WTC11 (cell line): Measurements from ENCODE around the gene STAB2.

Experiments used
- ATF1 ChIP-seq: sonication (generic); formaldehyde crosslinking; IDR thresholded peaks from 2 replicates; pipeline ENCODE4 v1.8.1; 2023; ENCODE audit warnings: mild to moderate bottlenecking, moderate library complexity, missing genetic modification reagents
- CREM ChIP-seq: sonication (generic); formaldehyde crosslinking; IDR thresholded peaks from 2 replicates; pipeline ENCODE4 v1.8.1; 2022; ENCODE audit warnings: mild to moderate bottlenecking, missing genetic modification reagents, moderate library complexity
- JAZF1 ChIP-seq: fragments of 250-450 bp; sonication (Bioruptor Pico); IDR thresholded peaks from 2 replicates; pipeline ENCODE4 v1.9.0; 2021; ENCODE audit warnings: moderate library complexity, mild to moderate bottlenecking, inconsistent platforms
- JUN ChIP-seq: sonication (generic); formaldehyde crosslinking; IDR thresholded peaks from 2 replicates; pipeline ENCODE4 v1.8.0; 2023; ENCODE audit warnings: mild to moderate bottlenecking, missing genetic modification reagents
- NR1H2 ChIP-seq: sonication (generic); formaldehyde crosslinking; IDR thresholded peaks from 2 replicates; pipeline ENCODE4 v1.9.0; 2021; ENCODE audit warnings: mild to moderate bottlenecking, moderate library complexity, missing genetic modification reagents
- NR3C1 ChIP-seq: sonication (generic); formaldehyde crosslinking; conservative IDR thresholded peaks from 2 replicates; pipeline ENCODE4 v1.8.1; 2023; ENCODE audit warnings: low read depth, mild to moderate bottlenecking, missing genetic modification reagents
- SP1 ChIP-seq: sonication (generic); formaldehyde crosslinking; conservative IDR thresholded peaks from 2 replicates; pipeline ENCODE4 v1.8.1; 2022; ENCODE audit warnings: missing genetic modification reagents
- TEAD1 ChIP-seq: sonication (generic); formaldehyde crosslinking; IDR thresholded peaks from 2 replicates; pipeline ENCODE4 v1.8.0; 2022; ENCODE audit warnings: mild to moderate bottlenecking, missing genetic modification reagents
- ZBTB43 ChIP-seq: sonication (generic); formaldehyde crosslinking; IDR thresholded peaks from 2 replicates; pipeline ENCODE4 v1.8.1; 2023; ENCODE audit warnings: mild to moderate bottlenecking, missing genetic modification reagents
- TF ChIP-seq, protein P1 (sequence below): sonication (generic); formaldehyde crosslinking; conservative IDR thresholded peaks from 2 replicates; pipeline ENCODE4 v1.8.1; 2022; ENCODE audit warnings: mild to moderate bottlenecking, missing genetic modification reagents
- TF ChIP-seq, protein P2 (sequence below): fragments of 200-600 bp; IDR thresholded peaks from 2 replicates; pipeline ENCODE4 v1.8.0; 2022; ENCODE audit warnings: antibody characterized with exemption
- TF ChIP-seq, protein P3 (sequence below): fragments of 250-450 bp; sonication (Bioruptor Pico); IDR thresholded peaks from 2 replicates; pipeline ENCODE4 v2.1.2; 2022; ENCODE audit warnings: mild to moderate bottlenecking, moderate library complexity
- TF ChIP-seq, protein P4 (sequence below): fragments of 250-450 bp; sonication (Bioruptor Pico); IDR thresholded peaks from 2 replicates; pipeline ENCODE4 v1.9.0; 2021; ENCODE audit warnings: mild to moderate bottlenecking

GRCh38 chr12:103640410-103640809, 53.3 kb downstream of the STAB2 start:
- TF ChIP-seq SP1 (CRISPR knock-in tag) (no peak), NR1H2 (CRISPR knock-in tag) (no peak), CREM (CRISPR knock-in tag) (no peak), NR3C1 (CRISPR knock-in tag) (no peak), JUN (no peak), TEAD1 (no peak), ZBTB43 (CRISPR knock-in tag) (no peak), ATF1 (CRISPR knock-in tag) (no peak), JAZF1 (CRISPR knock-in tag) (no peak)
- TF ChIP-seq, protein P1, sequence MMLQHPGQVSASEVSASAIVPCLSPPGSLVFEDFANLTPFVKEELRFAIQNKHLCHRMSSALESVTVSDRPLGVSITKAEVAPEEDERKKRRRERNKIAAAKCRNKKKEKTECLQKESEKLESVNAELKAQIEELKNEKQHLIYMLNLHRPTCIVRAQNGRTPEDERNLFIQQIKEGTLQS (CRISPR knock-in tag) = no peak
- TF ChIP-seq, protein P2, sequence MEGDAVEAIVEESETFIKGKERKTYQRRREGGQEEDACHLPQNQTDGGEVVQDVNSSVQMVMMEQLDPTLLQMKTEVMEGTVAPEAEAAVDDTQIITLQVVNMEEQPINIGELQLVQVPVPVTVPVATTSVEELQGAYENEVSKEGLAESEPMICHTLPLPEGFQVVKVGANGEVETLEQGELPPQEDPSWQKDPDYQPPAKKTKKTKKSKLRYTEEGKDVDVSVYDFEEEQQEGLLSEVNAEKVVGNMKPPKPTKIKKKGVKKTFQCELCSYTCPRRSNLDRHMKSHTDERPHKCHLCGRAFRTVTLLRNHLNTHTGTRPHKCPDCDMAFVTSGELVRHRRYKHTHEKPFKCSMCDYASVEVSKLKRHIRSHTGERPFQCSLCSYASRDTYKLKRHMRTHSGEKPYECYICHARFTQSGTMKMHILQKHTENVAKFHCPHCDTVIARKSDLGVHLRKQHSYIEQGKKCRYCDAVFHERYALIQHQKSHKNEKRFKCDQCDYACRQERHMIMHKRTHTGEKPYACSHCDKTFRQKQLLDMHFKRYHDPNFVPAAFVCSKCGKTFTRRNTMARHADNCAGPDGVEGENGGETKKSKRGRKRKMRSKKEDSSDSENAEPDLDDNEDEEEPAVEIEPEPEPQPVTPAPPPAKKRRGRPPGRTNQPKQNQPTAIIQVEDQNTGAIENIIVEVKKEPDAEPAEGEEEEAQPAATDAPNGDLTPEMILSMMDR = no peak
- TF ChIP-seq, protein P3, sequence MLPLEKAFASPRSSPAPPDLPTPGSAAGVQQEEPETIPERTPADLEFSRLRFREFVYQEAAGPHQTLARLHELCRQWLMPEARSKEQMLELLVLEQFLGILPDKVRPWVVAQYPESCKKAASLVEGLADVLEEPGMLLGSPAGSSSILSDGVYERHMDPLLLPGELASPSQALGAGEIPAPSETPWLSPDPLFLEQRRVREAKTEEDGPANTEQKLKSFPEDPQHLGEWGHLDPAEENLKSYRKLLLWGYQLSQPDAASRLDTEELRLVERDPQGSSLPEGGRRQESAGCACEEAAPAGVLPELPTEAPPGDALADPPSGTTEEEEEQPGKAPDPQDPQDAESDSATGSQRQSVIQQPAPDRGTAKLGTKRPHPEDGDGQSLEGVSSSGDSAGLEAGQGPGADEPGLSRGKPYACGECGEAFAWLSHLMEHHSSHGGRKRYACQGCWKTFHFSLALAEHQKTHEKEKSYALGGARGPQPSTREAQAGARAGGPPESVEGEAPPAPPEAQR (CRISPR knock-in tag) = no peak
- TF ChIP-seq, protein P4, sequence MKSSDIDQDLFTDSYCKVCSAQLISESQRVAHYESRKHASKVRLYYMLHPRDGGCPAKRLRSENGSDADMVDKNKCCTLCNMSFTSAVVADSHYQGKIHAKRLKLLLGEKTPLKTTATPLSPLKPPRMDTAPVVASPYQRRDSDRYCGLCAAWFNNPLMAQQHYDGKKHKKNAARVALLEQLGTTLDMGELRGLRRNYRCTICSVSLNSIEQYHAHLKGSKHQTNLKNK = no peak
